ENCODE data around the gene SLC46A3.

The SLC46A3 gene

GRCh38 chr13:28680541-28680940 lies 38.2 kb downstream of the SLC46A3 start:
- peaks cover 8% of the 10 kb centered on the region; the same call in 1 of the 2 replicates for H4K20me1 ChIP-seq (ENCODE audit: insufficient read depth, low read length)
- ATAC-seq (ENCODE audit: insufficient read depth, low read depth) (no peak), DNase-seq (no peak)
- H3K9ac ChIP-seq (ENCODE audit: low read depth, low read length) = no peak overlapping the region
- no peaks in the 10 kb centered on the region for H3K4me1 ChIP-seq (ENCODE audit: insufficient read depth, low read length)
- no peaks in the 10 kb centered on the region for H3K79me2 ChIP-seq (ENCODE audit: insufficient read depth, low read length)
- H3K4me2 ChIP-seq (ENCODE audit: insufficient read depth, low read length) = no peak overlapping the region
- H2AFZ ChIP-seq (ENCODE audit: low read depth, low read length) = no peak overlapping the region
- no peak overlapping the region for H3K4me3 ChIP-seq (ENCODE audit: low read depth in 1 of 2, low read length in 2 of 2)
- TF ChIP-seq EZH2 (IDR thresholded peaks at IDR 0.05; ENCODE audit: borderline replicate concordance, low read depth, low read length, severe bottlenecking) (no peak), CTCF (IDR thresholded peaks at IDR 0.05; ENCODE audit: borderline replicate concordance, extremely low read depth, low read length, poor library complexity, severe bottlenecking) (no peak)
- H3K9me3 ChIP-seq (ENCODE audit: insufficient read depth, low read length, severe bottlenecking) = no peaks in the 10 kb centered on the region
- peaks cover 45% of the 10 kb centered on the region for H3K36me3 ChIP-seq (ENCODE audit: insufficient read depth, low read length)
- H3K27me3 ChIP-seq (ENCODE audit: insufficient read depth, low read length, poor library complexity) = no peaks in the 10 kb centered on the region
- H3K27ac ChIP-seq (ENCODE audit: low read length) = no peak overlapping the region

GRCh38 chr13:28679628-28680027 lies 39.1 kb downstream of the SLC46A3 start:
- 0 out of 3 replicates have a peak, but pooled peaks have one; percentile 44 for ATAC-seq (ENCODE audit: insufficient read depth, low read depth)
- Histone ChIP-seq H3K4me1 (ENCODE audit: insufficient read depth, low read length) (no peaks in the 10 kb centered on the region), H4K20me1 (ENCODE audit: insufficient read depth, low read length) (peaks cover 10% of the 10 kb centered on the region; the same call in 1 of the 2 replicates), H3K4me2 (ENCODE audit: insufficient read depth, low read length) (no peak overlapping the region), H3K27ac (ENCODE audit: low read length) (no peak overlapping the region), H3K4me3 (ENCODE audit: low read depth in 1 of 2, low read length in 2 of 2) (no peak overlapping the region), H3K36me3 (ENCODE audit: insufficient read depth, low read length) (peaks cover 53% of the 10 kb centered on the region), H2AFZ (ENCODE audit: low read depth, low read length) (no peak overlapping the region), H3K9ac (ENCODE audit: low read depth, low read length) (no peak overlapping the region), H3K9me3 (ENCODE audit: insufficient read depth, low read length, severe bottlenecking) (no peaks in the 10 kb centered on the region), H3K27me3 (ENCODE audit: insufficient read depth, low read length, poor library complexity) (no peaks in the 10 kb centered on the region), H3K79me2 (ENCODE audit: insufficient read depth, low read length) (peaks cover 6% of the 10 kb centered on the region; the same call in 1 of the 2 replicates)
- no peak for DNase-seq
- TF ChIP-seq CTCF (IDR thresholded peaks at IDR 0.05; ENCODE audit: borderline replicate concordance, extremely low read depth, low read length, poor library complexity, severe bottlenecking) (peak; percentile 61), EZH2 (IDR thresholded peaks at IDR 0.05; ENCODE audit: borderline replicate concordance, low read depth, low read length, severe bottlenecking) (no peak)

GRCh38 chr13:28678809-28679208 lies 40.0 kb downstream of the SLC46A3 start:
- Histone ChIP-seq H3K36me3 (ENCODE audit: insufficient read depth, low read length) (peaks cover 61% of the 10 kb centered on the region), H3K4me1 (ENCODE audit: insufficient read depth, low read length) (no peaks in the 10 kb centered on the region)

More at GRCh38 chr13:28678809-28679208, 40.0 kb downstream of the SLC46A3 start:
- peaks cover 15% of the 10 kb centered on the region; the same call in 1 of the 2 replicates for H4K20me1 ChIP-seq (ENCODE audit: insufficient read depth, low read length)
- H2AFZ ChIP-seq (ENCODE audit: low read depth, low read length) = no peak overlapping the region
- H3K79me2 ChIP-seq (ENCODE audit: insufficient read depth, low read length) = peaks cover 11% of the 10 kb centered on the region; the same call in 1 of the 2 replicates
- TF ChIP-seq CTCF (IDR thresholded peaks at IDR 0.05; ENCODE audit: borderline replicate concordance, extremely low read depth, low read length, poor library complexity, severe bottlenecking) = peak; percentile 30
- no peak for TF ChIP-seq EZH2 (IDR thresholded peaks at IDR 0.05; ENCODE audit: borderline replicate concordance, low read depth, low read length, severe bottlenecking)
- no peak overlapping the region for H3K4me3 ChIP-seq (ENCODE audit: low read depth in 1 of 2, low read length in 2 of 2)
- DNase-seq (no peak), ATAC-seq (ENCODE audit: insufficient read depth, low read depth) (no peak)
- H3K9ac ChIP-seq (ENCODE audit: low read depth, low read length) = no peak overlapping the region
- H3K27ac ChIP-seq (ENCODE audit: low read length) = no peak overlapping the region
- no peaks in the 10 kb centered on the region for H3K9me3 ChIP-seq (ENCODE audit: insufficient read depth, low read length, severe bottlenecking)
- H3K27me3 ChIP-seq (ENCODE audit: insufficient read depth, low read length, poor library complexity) = no peaks in the 10 kb centered on the region
- no peak overlapping the region for H3K4me2 ChIP-seq (ENCODE audit: insufficient read depth, low read length)

All from DND-41 (cell line).